Effector CD8-positive, alpha-beta T cell (primary cell): ENCODE results near the gene FAM135A.
"Not testable (repeated sequence)": the region's sequence is repeated elsewhere in the genome, so short reads cannot be mapped to it uniquely, and the experiment has no call there.

Source experiments
- DNase-seq: peaks from one replicate; lab custom pipeline; 2025; lab: John Stamatoyannopoulos, UW

The FAM135A gene

DNA sequence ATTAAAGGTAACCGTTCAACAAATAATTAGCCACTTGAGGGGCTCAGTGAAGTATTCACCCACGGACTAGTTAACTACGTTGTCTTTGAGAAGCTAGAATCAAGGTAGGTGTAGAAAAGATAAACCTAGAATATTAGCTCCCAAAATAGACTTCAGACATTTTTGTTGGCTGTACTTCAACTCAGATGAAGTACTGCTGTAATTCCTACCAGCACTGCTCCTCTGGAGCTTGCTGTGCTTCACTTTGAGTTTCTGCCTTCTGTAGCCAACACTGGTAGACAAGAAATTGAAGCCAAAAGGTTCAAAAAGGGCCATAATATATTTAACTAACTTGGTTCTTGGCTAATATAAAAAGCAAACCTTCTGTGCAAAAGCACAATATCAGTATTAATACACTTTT, 134.6 kb downstream of the FAM135A start:
- no peak for DNase-seq

DNA sequence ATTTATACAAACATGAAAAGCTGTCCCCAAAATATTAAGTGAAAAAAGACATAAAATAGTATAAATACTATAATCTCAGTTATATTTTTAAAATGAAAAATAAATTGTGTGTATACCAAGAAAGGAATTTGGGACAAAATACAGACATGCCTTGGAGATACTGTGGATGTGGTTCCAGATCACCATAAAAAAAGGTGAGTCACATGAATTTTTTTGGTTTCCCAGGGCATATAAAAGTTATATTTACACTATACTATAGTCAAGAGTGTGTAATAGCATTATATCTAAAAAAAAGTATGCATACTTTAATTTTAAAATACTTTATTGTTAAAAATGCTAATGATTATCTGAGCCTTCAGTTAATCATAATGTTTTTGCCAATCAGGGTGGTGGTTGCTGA, 136.0 kb downstream of the FAM135A start:
- no peak for DNase-seq

DNA sequence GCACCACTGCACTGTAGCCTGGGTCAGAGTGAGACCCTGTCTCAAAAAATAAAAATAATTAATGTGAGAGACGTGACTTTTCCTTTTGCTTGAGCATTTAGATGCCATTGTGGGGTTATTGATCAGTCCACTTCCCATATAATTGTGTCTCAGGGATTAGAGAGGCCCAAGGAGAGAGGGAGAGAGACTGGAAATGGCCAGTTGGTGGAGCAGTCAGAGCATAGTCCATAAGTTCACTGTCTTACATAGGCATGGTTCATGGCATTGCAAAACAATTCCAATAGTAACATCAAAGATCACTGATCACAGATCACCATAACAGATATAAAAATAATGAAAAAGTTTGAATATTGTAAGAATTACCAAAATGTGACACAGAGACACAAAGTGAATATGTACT, 138.3 kb downstream of the FAM135A start:
- DNase-seq = no peak

DNA sequence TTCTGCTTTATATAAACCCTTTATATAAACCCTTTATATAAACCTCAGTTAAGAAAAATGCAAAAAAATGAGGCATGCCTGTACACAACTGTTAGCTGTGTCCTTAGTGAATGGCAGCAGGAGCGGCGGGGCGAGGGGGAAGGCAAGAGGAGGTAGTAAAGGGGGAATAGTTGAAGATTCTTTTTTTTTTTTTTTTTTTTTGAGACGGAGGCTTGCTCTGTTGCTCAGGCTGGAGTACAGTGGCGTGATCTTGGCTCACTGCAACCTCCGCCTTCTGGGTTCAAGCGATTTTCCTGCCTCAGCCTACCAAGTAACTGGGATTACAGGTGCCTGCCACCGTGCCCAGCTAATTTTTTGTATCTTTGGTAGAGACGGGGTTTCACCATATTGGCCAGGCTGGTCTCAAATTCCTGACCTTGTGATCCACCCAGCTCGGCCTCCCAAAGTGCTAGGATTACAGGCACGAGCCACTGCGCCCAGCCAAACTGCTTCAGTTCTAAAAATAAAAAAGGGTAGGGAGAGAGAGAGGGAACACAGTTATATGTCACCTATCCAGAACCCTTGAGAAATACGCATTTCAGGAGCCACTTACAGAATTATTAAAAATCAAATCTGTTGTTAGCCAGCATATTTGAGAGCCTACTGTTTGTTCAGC, 139.1 kb downstream of the FAM135A start:
- DNase-seq = not testable (repeated sequence)

DNA sequence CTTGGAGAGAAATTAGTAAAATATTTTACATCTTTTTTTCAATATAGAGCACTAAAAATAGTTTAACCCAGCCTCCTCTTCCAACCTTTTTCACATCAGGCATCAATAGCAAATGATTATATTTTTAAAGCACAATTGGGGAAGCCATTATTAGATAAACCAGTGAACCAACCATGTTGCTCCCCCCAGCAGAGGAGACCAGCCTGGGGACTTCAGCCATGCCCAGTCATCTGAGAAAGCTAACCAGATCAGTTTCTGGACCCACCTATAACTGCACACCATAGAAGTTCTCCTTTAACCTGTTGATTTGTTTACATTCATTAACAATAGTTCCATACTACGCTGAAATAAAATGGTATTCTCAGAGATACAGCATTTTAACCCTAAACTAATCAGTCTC, 139.7 kb downstream of the FAM135A start:
- DNase-seq = no peak

DNA sequence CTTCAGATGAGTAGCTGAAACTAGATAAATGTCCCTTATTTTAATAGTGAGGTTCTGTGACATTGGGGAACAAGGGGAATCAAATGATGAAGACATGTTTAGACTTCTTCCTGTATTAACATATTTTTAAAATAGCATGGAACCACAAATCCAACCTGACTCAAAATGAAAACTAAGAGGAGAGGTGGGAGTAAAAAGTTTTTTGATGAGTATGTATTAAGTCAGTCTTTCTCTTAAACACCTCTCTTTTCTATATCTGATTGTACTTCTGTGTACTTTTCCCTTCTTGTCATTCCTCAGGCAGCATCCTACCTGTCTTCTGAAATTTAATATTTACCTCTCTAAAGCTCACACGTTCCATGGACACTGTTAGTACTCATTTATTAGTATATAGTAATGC, 144.7 kb downstream of the FAM135A start:
- no peak for DNase-seq

DNA sequence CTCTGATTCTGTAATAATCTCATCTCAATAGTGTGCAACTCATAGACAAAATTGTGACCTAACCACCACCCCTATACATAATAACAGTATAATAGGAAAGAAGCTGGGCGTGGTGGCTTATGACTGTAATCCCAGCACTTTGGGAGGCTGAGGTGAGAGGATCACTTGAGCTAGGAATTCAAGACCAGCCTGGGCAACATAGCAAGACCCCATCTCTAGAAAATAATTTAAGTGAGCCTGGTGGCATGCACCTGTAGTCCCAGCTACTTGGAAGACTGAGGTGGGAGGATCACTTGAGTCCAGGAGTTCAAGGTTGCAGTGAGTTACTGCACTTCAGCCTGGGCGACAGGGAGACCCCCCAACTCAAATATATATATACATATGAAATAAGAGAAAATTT, 149.1 kb downstream of the FAM135A start:
- not testable (repeated sequence) for DNase-seq

DNA sequence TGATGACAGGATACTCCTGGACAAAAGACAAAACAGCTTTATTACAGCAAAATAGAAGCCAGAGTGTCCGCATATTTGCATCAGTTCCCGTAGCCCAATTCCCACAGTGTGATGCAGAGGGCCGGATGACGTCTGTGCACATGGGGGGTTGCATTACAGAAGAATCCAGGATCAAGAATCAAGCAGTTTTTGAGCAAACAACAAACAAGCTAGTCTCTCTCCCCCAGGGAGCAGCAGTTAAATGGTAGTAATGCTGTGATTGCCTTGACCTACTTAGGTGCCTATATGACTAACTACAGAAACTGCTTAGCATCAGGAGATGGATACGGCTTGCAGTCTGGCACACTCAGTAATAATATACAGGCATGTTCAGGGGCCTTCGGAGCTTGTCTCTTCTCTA, 150.2 kb downstream of the FAM135A start:
- no peak for DNase-seq

DNA sequence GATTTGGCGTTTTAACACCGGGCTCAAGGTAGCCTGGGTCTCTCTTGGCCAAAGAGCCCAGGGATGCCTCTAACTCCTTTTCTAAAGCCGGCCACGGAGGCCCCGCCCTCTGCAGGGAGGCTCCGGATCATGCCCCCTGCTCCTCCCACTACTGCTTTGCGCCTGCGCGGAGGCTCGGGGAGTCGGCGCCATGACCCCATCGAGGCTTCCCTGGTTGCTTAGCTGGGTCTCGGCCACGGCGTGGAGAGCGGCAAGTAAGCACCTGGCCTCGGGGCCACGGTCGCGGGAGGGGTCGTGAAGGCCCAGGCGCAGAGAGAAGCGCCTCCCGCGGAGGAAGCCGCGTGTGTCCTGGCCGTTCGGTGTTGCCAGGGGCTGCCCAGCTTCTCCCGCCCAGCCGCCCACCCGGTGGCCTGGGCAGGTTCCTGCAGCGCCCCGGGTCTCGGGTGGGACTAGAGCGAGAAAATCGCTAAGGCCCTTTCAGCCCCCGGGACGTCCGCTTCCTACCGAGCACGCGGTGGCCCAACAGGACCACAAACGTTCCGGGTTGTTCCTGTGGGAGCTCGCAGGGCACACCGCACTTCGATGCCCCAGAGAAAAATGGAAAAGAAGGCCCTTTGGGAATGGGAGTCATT, 153.6 kb downstream of the FAM135A start, which contains the start of gene SDHAF4:
Gene SDHAF4, plus strand, starts transcription at position 180 of the 632 bp plus-strand sequence. Its CDS starts 11 bp downstream, at position 191.
- peak; percentile 91 for DNase-seq

DNA sequence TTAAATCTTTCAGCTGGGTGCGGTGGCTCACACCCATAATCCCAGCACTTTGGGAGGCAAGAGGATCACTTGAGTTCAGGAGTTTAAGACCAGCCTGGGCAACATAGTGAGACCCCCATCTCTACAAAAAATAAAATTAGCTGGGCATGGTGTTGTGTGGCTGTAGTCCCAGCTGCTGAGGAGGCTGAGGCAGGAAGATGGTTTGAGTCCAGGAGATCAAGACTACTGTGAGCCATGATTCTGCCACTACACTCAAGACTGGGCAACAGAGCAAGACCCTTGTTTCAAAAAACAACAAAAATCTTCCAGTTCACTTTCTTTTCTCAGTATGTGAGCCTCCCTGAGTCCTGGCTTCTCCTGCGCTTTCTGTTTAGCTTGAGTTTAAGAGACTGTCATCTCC, 161.3 kb downstream of the FAM135A start:
- no peak for DNase-seq

DNA sequence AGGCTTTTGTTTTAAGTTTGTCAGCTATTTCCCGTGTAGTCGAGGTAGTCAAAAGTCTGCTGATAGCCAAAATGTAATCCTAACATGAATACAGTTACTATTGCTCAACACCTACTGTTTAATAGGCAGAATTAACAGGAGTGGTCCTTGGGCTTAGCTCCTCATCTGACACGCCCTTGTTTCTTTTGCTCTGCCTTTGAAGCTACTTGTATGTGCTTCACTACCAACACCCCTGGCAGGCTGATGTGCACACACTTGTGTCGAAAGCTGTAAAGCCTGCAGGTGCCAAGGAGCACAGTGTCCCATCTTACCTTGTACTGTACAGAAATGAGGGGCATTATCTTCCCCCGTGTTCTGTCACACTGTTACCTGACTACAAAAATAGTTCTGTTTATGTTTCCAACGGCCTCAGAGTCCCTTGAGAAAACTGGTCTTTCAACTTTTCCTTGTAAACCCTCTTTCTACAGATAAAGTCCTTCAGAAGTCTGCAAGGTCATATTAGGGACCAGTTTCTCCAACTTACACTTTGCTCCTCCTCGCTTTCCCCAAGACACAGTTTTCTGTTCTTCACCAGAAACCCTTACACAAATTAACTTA, 162.7 kb downstream of the FAM135A start:
- no peak for DNase-seq

DNA sequence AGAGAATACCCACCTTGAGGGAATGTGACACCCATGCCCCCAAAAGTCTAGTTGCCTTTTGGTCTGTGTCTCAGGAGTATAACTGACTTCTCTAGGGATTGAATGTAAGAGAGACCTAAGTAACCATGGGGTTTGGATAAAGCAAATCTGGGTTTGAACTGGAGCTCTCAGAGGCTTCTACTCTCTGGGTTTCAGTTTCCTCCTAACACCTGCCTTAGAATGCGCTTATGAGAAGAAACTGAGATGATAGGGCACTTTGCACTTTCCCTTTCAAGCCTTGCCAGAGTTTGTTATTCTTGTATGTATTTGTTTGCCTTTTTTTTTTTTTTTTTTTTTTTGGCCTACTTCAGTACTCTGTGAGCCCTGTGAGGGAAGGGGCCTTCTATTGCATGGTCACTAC, 172.8 kb downstream of the FAM135A start:
- DNase-seq = no peak

DNA sequence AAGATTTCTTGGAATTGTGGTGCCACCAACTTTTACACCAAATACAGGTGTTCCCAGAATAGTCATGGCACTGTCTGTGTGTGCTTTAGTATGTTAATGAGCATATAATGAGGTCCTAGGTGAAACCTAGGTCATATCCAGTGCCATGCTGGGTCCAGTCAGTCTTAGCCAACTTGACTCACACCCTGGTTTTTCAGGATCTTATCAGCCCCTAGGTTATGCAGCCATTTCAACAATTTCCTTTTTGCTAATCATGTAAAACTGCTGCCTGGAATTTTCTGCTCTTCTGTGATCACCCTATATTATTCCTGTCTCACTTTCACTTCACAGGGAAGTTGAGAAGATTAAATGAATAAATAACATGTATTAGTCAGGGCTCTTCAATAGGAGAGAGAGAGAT, 177.1 kb downstream of the FAM135A start:
- no peak for DNase-seq

DNA sequence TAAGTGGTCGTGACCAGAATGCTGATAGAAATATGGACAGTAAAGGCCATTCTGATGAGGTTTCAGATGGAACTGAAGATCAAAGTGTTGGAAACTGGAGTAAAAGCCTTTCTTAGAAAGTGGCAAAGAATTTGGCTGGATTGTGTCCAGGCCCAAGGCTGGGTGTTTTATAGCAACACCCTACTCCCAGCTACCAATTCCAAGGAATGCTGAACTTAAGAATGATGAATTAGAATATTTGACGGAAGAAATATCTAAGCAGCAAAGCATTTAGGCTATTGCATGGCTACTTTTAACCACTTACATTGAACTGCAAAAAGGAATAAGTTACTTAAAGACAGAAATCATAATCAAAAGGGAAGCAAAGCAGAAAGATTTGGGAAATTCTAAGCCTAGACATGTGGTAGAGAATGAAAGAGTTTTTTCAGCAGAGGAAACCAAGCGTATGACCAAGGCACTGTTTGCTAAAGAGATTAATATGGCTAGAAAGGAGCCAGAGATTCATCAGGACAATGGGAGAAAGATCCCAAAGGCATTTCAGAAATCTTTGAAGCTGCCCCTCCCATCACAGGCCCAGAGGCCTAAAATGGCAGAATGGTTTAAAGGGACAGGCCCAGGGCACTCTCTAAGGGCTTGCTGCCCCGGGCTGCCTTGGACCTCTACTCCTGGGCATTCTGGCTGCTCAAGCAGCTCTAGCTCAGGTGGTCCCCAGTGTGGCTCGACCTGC, 179.2 kb downstream of the FAM135A start:
- DNase-seq = no peak

DNA sequence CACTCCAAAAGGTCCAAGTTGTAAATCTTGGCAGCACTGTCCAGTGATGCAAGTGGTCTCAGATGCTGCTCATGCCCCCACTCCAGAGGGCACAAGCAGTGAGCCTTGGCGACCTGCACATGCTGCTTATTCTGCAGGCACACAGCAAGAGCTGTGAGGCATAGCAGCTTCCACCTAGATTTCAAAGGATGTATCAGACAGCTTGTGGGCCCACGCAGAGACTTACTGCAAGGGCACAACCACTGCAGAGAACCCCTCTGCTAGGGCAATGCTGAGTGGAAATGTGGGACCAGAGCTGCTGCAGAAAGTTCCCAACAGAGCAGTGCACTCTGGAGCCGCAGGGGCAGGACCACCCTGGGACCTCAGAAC, 179.8 kb downstream of the FAM135A start:
- no peak for DNase-seq

DNA sequence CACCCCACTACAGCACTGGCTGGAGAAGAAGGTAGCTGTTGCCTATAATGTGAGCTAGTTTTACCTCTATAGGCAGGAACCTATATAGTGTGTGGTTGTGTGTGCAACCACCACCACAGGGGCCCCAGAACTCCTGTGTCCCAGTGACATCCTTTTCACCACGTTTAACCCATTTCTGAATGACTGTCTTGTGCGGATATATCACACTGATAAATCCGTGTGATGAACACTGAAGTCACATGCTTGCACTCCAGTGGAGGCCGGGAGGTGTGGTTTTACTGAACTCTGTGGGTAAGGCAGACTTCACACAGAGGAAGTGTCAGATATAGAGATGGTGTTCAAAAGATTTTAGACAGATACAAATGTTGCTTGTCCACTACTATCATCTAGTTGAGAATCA, 185.9 kb downstream of the FAM135A start:
- no peak for DNase-seq

DNA sequence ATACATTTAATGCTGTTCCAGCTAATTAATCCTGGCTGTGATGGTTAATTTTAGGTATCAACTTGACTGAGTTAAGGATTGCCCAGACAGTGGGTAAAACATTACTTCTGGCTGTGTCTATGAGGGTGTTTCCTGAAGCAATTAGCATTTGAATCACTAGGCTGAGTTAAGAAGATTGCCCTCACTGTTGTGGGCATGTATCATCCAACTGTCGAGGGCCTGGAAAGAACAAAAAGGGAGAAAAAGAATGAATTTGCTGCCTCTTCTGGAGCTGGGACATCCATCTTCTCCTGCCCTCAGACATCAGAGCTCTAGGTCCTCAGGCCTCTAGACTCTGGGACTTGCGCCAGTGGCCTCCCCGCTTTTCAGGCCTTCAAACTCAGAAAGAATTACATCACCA, 187.7 kb downstream of the FAM135A start:
- no peak for DNase-seq

DNA sequence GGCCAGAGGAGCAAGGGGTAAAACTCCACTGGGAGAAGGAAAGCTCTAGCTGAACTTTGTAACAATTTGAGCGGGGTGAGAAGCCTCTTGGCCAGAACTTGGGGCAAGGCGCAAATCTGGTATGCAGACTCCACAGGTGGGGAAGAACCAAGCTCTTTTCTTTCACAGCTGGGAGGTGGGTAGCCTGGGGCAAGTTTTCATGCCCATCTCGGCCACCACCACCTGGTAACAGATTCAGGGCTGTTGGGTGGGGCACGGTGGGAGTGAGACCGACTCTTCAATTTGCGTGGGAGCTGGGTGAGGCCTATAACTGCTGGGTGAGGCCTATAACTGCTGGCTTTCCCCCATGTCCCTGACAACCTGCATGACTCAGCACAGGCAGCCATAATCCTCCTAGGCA, 190.9 kb downstream of the FAM135A start:
- no peak for DNase-seq

DNA sequence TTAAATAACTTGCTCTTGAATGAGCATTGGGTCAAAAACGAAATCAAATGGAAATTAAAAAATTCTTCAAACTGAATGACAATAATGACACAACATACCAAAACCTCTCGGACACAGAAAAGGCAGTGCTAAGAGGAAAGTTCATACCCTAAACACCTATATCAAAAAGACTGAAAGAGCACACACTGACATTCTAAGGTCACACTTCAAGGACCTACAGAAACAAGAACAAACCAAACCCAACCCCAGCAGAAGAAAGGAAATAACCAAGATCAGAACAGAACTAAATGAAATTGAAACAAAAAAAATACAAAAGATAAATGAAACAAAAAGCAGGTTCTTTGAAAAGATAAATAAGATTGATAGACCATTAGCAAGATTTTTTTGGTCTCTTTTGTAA, 194.1 kb downstream of the FAM135A start:
- DNase-seq = not testable (repeated sequence)

DNA sequence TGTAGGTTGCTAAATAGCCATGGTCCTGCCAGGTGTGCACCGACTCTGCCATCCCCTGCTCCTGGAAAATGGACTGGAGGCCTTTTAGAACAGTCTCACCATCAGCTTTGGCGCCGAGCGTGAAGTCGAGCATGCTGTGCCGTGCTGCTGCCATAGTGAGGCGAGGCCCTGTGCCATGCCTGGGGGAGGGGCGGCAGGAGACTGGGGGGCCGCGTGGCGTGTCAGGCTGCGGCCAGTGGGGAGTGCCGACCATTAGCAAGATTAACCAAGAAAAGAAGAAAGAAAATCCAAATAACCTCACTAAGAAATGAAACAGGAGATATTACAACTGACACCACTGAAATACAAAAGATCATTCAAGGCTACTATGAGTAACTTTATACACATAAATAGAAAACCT, 195.9 kb downstream of the FAM135A start:
- not testable (repeated sequence) for DNase-seq
